HepG2 (cell line): ENCODE results near the gene S100A8. TPM values are rescaled to one million over a fixed set of nuclear protein-coding genes. Genes with fewer than 3 reads are reported as not detected.

Experiments
- ATAC-seq: fragments of 200-7000 bp; cut with Tn5 transposase; 3 replicates; pipeline ENCODE4 v1.9.1; 2020; ENCODE audit warnings: mild to moderate bottlenecking, moderate library complexity
- BruUV-seq: library from RNA; stranded (reverse); fragments of 400-500 nt; replicated peaks from 2 replicates; lab custom pipeline; 2021; lab: Mats Ljungman, UMichigan
- CTCF ChIA-PET: fragments of 300-600 bp; formaldehyde crosslinking; extraction: SDS; loops from one replicate; lab custom pipeline; 2021; ENCODE audit warnings: low total read pairs, inconsistent platforms, low intra/inter-chr PET ratio; lab: Yijun Ruan, JAX
- POLR2A ChIA-PET: fragments of 350-600 bp; sonication (Branson Sonifier 250); formaldehyde crosslinking; loops from one replicate; lab custom pipeline; 2020; ENCODE audit warnings: antibody characterized with exemption, inconsistent platforms; lab: Yijun Ruan, JAX
- DNase-seq: peaks from one replicate; pipeline ENCODE4 v3.0.0-alpha.2; 2015; ENCODE audit warnings: low spot score
- FAIRE-seq: peaks from 3 replicates; lab custom pipeline; 2011; peaks lifted over from hg19 to GRCh38; lab: Jason Lieb, UNC
- H2AFZ ChIP-seq: one replicate; pipeline ENCODE4 v1.6.1; 2011; ENCODE audit warnings: low read length, inconsistent platforms
- H3K27ac ChIP-seq: fragments of 300-600 bp; 3 replicates; pipeline ENCODE4 v1.8.0; 2011; ENCODE audit warnings: mixed run types, mild to moderate bottlenecking, mixed read lengths, low read length, inconsistent platforms; ENCODE audit not compliant: insufficient read depth; ENCODE audit errors: extremely low read length
- H3K27me3 ChIP-seq, 2 experiments: fragments of 200-600 bp in 1 of 2; 2 replicates in 1 of 2; 3 replicates in 1 of 2; pipeline versions ENCODE4 v1.6.0 to v1.8.0; 2011; ENCODE audit warnings: low read length in 2 of 2, mild to moderate bottlenecking in 2 of 2, moderate library complexity in 2 of 2, inconsistent platforms in 1 of 2; ENCODE audit not compliant: insufficient read depth in 2 of 2, control insufficient read depth in 1 of 2
- H3K36me3 ChIP-seq, 2 experiments: fragments of 200-600 bp in 1 of 2; replicated peaks in 1 of 2; 2 replicates in 1 of 2; 3 replicates in 1 of 2; pipeline versions ENCODE4 v1.5.1 to v1.8.0; 2011; ENCODE audit warnings: low read length in 2 of 2, inconsistent platforms in 1 of 2; ENCODE audit not compliant: insufficient read depth in 2 of 2, control insufficient read depth in 1 of 2
- H3K4me1 ChIP-seq: 2 replicates; pipeline ENCODE4 v1.5.1; 2012; ENCODE audit warnings: low read length, inconsistent platforms; ENCODE audit not compliant: insufficient read depth
- H3K4me2 ChIP-seq: 2 replicates; pipeline ENCODE4 v1.6.0; 2011; ENCODE audit warnings: low read depth, low read length, inconsistent platforms
- H3K4me3 ChIP-seq, 3 experiments: fragments of 200-600 bp in 1 of 3; sonication (generic), shearing (Covaris generic) in 1 of 3; replicated peaks in 1 of 3; 2 replicates each; pipeline ENCODE4 v1.5.1; 2011 to 2016; ENCODE audit warnings: low read length in 3 of 3, inconsistent platforms in 2 of 3, low read depth in 2 of 3, mild to moderate bottlenecking in 2 of 3, control low read depth in 1 of 3, mixed read lengths in 1 of 3; ENCODE audit not compliant: insufficient read depth in 1 of 3
- H3K79me2 ChIP-seq: one replicate; pipeline ENCODE4 v1.6.1; 2011; ENCODE audit warnings: low read length, inconsistent platforms; ENCODE audit not compliant: insufficient read depth
- H3K9ac ChIP-seq: 2 replicates; pipeline ENCODE4 v1.6.0; 2011; ENCODE audit warnings: mild to moderate bottlenecking, low read depth, low read length, inconsistent platforms; ENCODE audit not compliant: insufficient read depth
- H3K9me3 ChIP-seq: 2 replicates; pipeline ENCODE4 v1.5.1; 2012; ENCODE audit warnings: mild to moderate bottlenecking, low read length
- H4K20me1 ChIP-seq: 2 replicates; pipeline ENCODE4 v1.6.0; 2011; ENCODE audit warnings: inconsistent platforms, mild to moderate bottlenecking, low read length, moderate library complexity; ENCODE audit not compliant: insufficient read depth
- PCBP2 ChIP-seq: fragments of 200-400 bp; formaldehyde crosslinking; optimal IDR thresholded peaks from 2 replicates; pipeline ENCODE3; 2018; ENCODE audit warnings: low read length, low read depth; ENCODE audit not compliant: poor library complexity, severe bottlenecking
- SMAD9 ChIP-seq: sonication (generic); formaldehyde crosslinking; IDR thresholded peaks from 2 replicates; pipeline ENCODE4 v1.5.1; 2020; ENCODE audit warnings: mild to moderate bottlenecking, missing genetic modification reagents
- STAG1 ChIP-seq: sonication (generic); formaldehyde crosslinking; IDR thresholded peaks from 2 replicates; pipeline ENCODE4 v1.4.0; 2020; ENCODE audit warnings: missing genetic modification reagents
- U2AF2 ChIP-seq: fragments of 200-400 bp; formaldehyde crosslinking; IDR thresholded peaks from 2 replicates; pipeline ENCODE4 v1.6.1; 2017; ENCODE audit warnings: low read depth, mild to moderate bottlenecking, low read length
- ZNF670 ChIP-seq: sonication (generic); formaldehyde crosslinking; IDR thresholded peaks from 2 replicates; pipeline ENCODE4 v1.8.0; 2022; ENCODE audit warnings: mild to moderate bottlenecking, missing genetic modification reagents, borderline replicate concordance
- WGBS: methylation state at CpG from one replicate; pipeline ENCODE4 v1.1.6; 2017; ENCODE audit warnings: low lambda C conversion rate; 5-methylcytosine and 5-hydroxymethylcytosine counted together
- in situ Hi-C: cut with HindIII; loops from 2 replicates; pipeline ENCODE4 v1.10.0; 2017; ENCODE audit warnings: low pct_unique_long_range_greater_than_20kb; ENCODE audit not compliant: extremely low pct_ligation_motif_present
- intact Hi-C: fragments of 100-400 bp; cut with micrococcal nuclease; formaldehyde crosslinking; loops from one replicate; pipeline ENCODE4 v1.10.0; 2022; ENCODE audit not compliant: unreplicated experiment
- polyA plus RNA-seq, 8 experiments: library from polyadenylated mRNA; depleted of rRNA in 3 of 8; stranded (reverse) in 7 of 8; unstranded in 1 of 8; fragments of >200 nt; fragmentation: Illumina TruSeq in 4 of 8; extraction: Trizol in 4 of 8; gene quantifications; 2 replicates each; pipeline versions ENCODE4 v1.2.1 to v1.2.3, GENCODE V29; 2011 to 2016; ENCODE audit warnings: low read depth in 4 of 8, missing spikeins in 1 of 8, mixed read lengths in 1 of 8; ENCODE audit not compliant: insufficient read depth in 1 of 8
- total RNA-seq, 5 experiments: library from RNA; depleted of rRNA; stranded (reverse); fragments of >200 nt; fragmentation: Illumina TruSeq; extraction: Trizol; gene quantifications; 2 replicates each; pipeline ENCODE4 v1.2.3, GENCODE V29; 2016; ENCODE audit warnings: low read depth in 1 of 5
- TF ChIP-seq, protein P1 (sequence below): sonication (generic); formaldehyde crosslinking; IDR thresholded peaks from 2 replicates; pipeline ENCODE4 v1.5.0; 2020; ENCODE audit warnings: mild to moderate bottlenecking, missing genetic modification reagents, moderate library complexity

Gene S100A8
- total and polyA plus RNA-seq, 2 of the 13 experiments (the other 11 are each of a cell fraction or from before 2014, with no cell fraction given): not detected

- FAIRE-seq: no peak
- Histone ChIP-seq H2AFZ (no peak overlapping the region), H3K4me1 (0 out of 2 replicates have a peak, but pooled peaks cover 5% of the 10 kb centered on the region), H3K79me2 (no peaks in the 10 kb centered on the region), H3K4me3 (no peak overlapping the region), H3K27me3 (peaks cover 0 to 2% of the 10 kb centered on the region in 2 experiments; a peak in 3 of 5 replicates)
- CTCF ChIA-PET: interaction anchor here (1.5 to 2.8 kb wide), 2 partner anchors 113 to 141 kb away, joined by 4 to 34 read pairs; no protein-coding TSS in a partner anchor
- in situ Hi-C loops: no loop called here
- no peak for TF ChIP-seq SMAD9 (CRISPR knock-in tag)
- TF ChIP-seq ZNF670 (CRISPR knock-in tag): no peak
- no peak for TF ChIP-seq PCBP2
- no peak for TF ChIP-seq U2AF2
- peak; percentile 26; the same call in 1 of the 2 replicates for TF ChIP-seq STAG1
- TF ChIP-seq, protein P1, sequence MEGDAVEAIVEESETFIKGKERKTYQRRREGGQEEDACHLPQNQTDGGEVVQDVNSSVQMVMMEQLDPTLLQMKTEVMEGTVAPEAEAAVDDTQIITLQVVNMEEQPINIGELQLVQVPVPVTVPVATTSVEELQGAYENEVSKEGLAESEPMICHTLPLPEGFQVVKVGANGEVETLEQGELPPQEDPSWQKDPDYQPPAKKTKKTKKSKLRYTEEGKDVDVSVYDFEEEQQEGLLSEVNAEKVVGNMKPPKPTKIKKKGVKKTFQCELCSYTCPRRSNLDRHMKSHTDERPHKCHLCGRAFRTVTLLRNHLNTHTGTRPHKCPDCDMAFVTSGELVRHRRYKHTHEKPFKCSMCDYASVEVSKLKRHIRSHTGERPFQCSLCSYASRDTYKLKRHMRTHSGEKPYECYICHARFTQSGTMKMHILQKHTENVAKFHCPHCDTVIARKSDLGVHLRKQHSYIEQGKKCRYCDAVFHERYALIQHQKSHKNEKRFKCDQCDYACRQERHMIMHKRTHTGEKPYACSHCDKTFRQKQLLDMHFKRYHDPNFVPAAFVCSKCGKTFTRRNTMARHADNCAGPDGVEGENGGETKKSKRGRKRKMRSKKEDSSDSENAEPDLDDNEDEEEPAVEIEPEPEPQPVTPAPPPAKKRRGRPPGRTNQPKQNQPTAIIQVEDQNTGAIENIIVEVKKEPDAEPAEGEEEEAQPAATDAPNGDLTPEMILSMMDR (CRISPR knock-in tag): peak; percentile 57
- TF ChIP-seq, all 625 proteins: peak for 2
- no peaks in the 10 kb centered on the region for H3K36me3 ChIP-seq
- no peak overlapping the region for H3K9ac ChIP-seq
- ATAC-seq (peak; percentile 82), DNase-seq (peak; percentile 12)
- 13% methylated on average over 5 of the region's 7 CpGs for WGBS
- POLR2A ChIA-PET: no interaction called here
- H3K4me2 ChIP-seq: no peak overlapping the region
- BruUV-seq: no TSS peak
- peaks cover 5% of the 10 kb centered on the region for H4K20me1 ChIP-seq
- intact Hi-C loops: loop anchor here (1.0 kb wide), 1 partner anchor 50 kb away; no protein-coding TSS in a partner anchor
- H3K27ac ChIP-seq: no peak overlapping the region
- H3K9me3 ChIP-seq: no peaks in the 10 kb centered on the region
Measured at GRCh38 chr1:153353226-153353947, 37.5 kb downstream of the S100A8 start.
